HCT116 (cell line): ENCODE data around the gene CARMIL1. TPM values are rescaled to one million over a fixed set of nuclear protein-coding genes. Genes with fewer than 3 reads are reported as not detected.

ENCODE experiments used
- ATAC-seq: fragments of 200-7000 bp; cut with Tn5 transposase; 2 replicates; pipeline ENCODE4 v1.9.1; 2020; ENCODE audit warnings: mild to moderate bottlenecking, moderate library complexity
- BruUV-seq: library from RNA; stranded (reverse); fragments of 400-500 nt; replicated peaks from 2 replicates; lab custom pipeline; 2021; lab: Mats Ljungman, UMichigan
- CTCF ChIA-PET: fragments of 300-600 bp; sonication (Branson Sonifier 250); formaldehyde crosslinking; loops from one replicate; lab custom pipeline; 2021; ENCODE audit warnings: antibody characterized with exemption; lab: Charles Lee
- POLR2A ChIA-PET: fragments of 300-600, 350-600 bp; sonication (Branson Sonifier 250); formaldehyde crosslinking; loops from one replicate; lab custom pipeline; 2021; ENCODE audit warnings: antibody characterized with exemption; lab: Charles Lee
- RAD21 ChIA-PET, 2 experiments: fragments of 300-600 bp; sonication (Branson Sonifier 250); formaldehyde crosslinking; loops; one replicate each; lab custom pipeline; 2023; ENCODE audit warnings: low total read pairs in 2 of 2; ENCODE audit not compliant: uncharacterized antibody in 2 of 2, unreplicated experiment in 2 of 2, low non-redundant PET in 1 of 2; lab: Charles Lee
- DNase-seq: peaks from one replicate; pipeline ENCODE4 v3.0.0-alpha.2; 2010; ENCODE audit warnings: low read depth, low spot score
- H2AFZ ChIP-seq: fragments of 200-600 bp; shearing (Covaris generic), sonication (generic); 2 replicates; pipeline ENCODE4 v1.6.1; 2017; ENCODE audit warnings: low read depth, mixed run types, mixed read lengths, antibody characterized with exemption, low read length; ENCODE audit not compliant: poor library complexity, severe bottlenecking
- H3K27ac ChIP-seq: 2 replicates; pipeline ENCODE4 v1.5.1; 2012; ENCODE audit warnings: low read depth, low read length
- H3K27me3 ChIP-seq: fragments of 200-600 bp; sonication (generic); 2 replicates; pipeline ENCODE4 v1.6.1; 2016; ENCODE audit warnings: mixed run types, low read length, mixed read lengths; ENCODE audit not compliant: insufficient read depth
- H3K36me3 ChIP-seq, 2 experiments: fragments of 200-500 bp in 1 of 2; fragments of 200-600 bp in 1 of 2; sonication (Bioruptor generic) in 1 of 2; sonication (generic) in 1 of 2; 2 replicates each; pipeline versions ENCODE4 v1.5.1 to v1.6.1; 2014 to 2016; ENCODE audit warnings: low read length in 2 of 2, inconsistent platforms in 1 of 2, mixed read lengths in 1 of 2, mixed run types in 1 of 2; ENCODE audit not compliant: insufficient read depth in 2 of 2, control insufficient read depth in 1 of 2
- H3K4me1 ChIP-seq, 2 experiments: fragments of 200-600 bp in 1 of 2; sonication (generic) in 1 of 2; 2 replicates each; pipeline versions ENCODE4 v1.5.1 to v1.6.1; 2012 to 2017; ENCODE audit warnings: low read length in 2 of 2, inconsistent platforms in 1 of 2, mild to moderate bottlenecking in 1 of 2, mixed read lengths in 1 of 2, mixed run types in 1 of 2, moderate library complexity in 1 of 2; ENCODE audit not compliant: insufficient read depth in 2 of 2, control insufficient read depth in 1 of 2
- H3K4me2 ChIP-seq: fragments of 200-600 bp; sonication (generic); 2 replicates; pipeline ENCODE4 v1.6.1; 2017; ENCODE audit warnings: mixed run types, low read length, mixed read lengths
- H3K4me3 ChIP-seq, 2 experiments: fragments of 200-600 bp in 1 of 2; sonication (generic) in 1 of 2; replicated peaks in 1 of 2; 2 replicates each; pipeline ENCODE4 v1.5.1; 2011 to 2016; ENCODE audit warnings: low read length in 2 of 2, control low read depth in 1 of 2, low read depth in 1 of 2, mild to moderate bottlenecking in 1 of 2, mixed read lengths in 1 of 2, mixed run types in 1 of 2
- H3K79me2 ChIP-seq: fragments of 200-600 bp; sonication (generic); 2 replicates; pipeline ENCODE4 v1.6.1; 2017; ENCODE audit warnings: mild to moderate bottlenecking, mixed run types, low read length, moderate library complexity, mixed read lengths; ENCODE audit not compliant: insufficient read depth
- H3K9ac ChIP-seq: fragments of 200-600 bp; sonication (generic); 2 replicates; pipeline ENCODE4 v1.6.1; 2016; ENCODE audit warnings: low read length, mixed read lengths
- H3K9me2 ChIP-seq: fragments of 200-600 bp; sonication (generic), shearing (Covaris generic); 2 replicates; pipeline ENCODE4 v1.6.1; 2017; ENCODE audit warnings: mixed run types, mild to moderate bottlenecking, moderate library complexity; ENCODE audit not compliant: insufficient read depth
- H3K9me3 ChIP-seq, 2 experiments: fragments of 200-500 bp in 1 of 2; fragments of 200-600 bp in 1 of 2; sonication (Bioruptor generic) in 1 of 2; sonication (generic) in 1 of 2; 2 replicates each; pipeline ENCODE4 v1.6.1; 2014 to 2017; ENCODE audit warnings: low read length in 2 of 2, mixed read lengths in 2 of 2, inconsistent platforms in 1 of 2, low read depth in 1 of 2, mild to moderate bottlenecking in 1 of 2, mixed run types in 1 of 2, moderate library complexity in 1 of 2; ENCODE audit not compliant: control insufficient read depth in 1 of 2, insufficient read depth in 1 of 2
- H4K20me1 ChIP-seq: fragments of 200-600 bp; sonication (generic), shearing (Covaris generic); 2 replicates; pipeline ENCODE4 v1.6.1; 2017; ENCODE audit warnings: mixed run types, mild to moderate bottlenecking, moderate library complexity; ENCODE audit not compliant: insufficient read depth
- CBX3 ChIP-seq: IDR thresholded peaks from 2 replicates; pipeline ENCODE4 v1.6.1; 2012; ENCODE audit warnings: low read depth
- CEBPB ChIP-seq: IDR thresholded peaks from 2 replicates; pipeline ENCODE4 v1.6.1; 2012; ENCODE audit warnings: low read depth
- EZH2phosphoT487 ChIP-seq: fragments of 200-600 bp; IDR thresholded peaks from 2 replicates; pipeline ENCODE4 v1.6.1; 2018; ENCODE audit warnings: antibody characterized with exemption, borderline replicate concordance
- FOSL1 ChIP-seq: IDR thresholded peaks from 2 replicates; pipeline ENCODE4 v1.6.1; 2012; ENCODE audit warnings: low read depth
- MAX ChIP-seq: IDR thresholded peaks from 2 replicates; pipeline ENCODE4 v1.6.1; 2012
- SIN3A ChIP-seq: IDR thresholded peaks from 2 replicates; pipeline ENCODE4 v1.6.1; 2012; ENCODE audit warnings: low read depth
- SRF ChIP-seq: IDR thresholded peaks from 2 replicates; pipeline ENCODE4 v1.6.1; 2012; ENCODE audit warnings: low read depth
- TCF7L2 ChIP-seq: IDR thresholded peaks from 2 replicates; pipeline ENCODE4 v1.7.0; 2011; ENCODE audit warnings: borderline replicate concordance, inconsistent platforms; ENCODE audit not compliant: insufficient read depth, insufficient read length; ENCODE audit errors: extremely low read depth
- YY1 ChIP-seq: IDR thresholded peaks from 2 replicates; pipeline ENCODE4 v1.6.1; 2011; ENCODE audit warnings: low read length, low read depth, moderate library complexity, mild to moderate bottlenecking; ENCODE audit not compliant: insufficient replicate concordance; ENCODE audit errors: extremely low read depth
- ZBTB33 ChIP-seq: IDR thresholded peaks from 2 replicates; pipeline ENCODE4 v1.6.1; 2011; ENCODE audit warnings: mild to moderate bottlenecking, low read length, moderate library complexity; ENCODE audit not compliant: insufficient replicate concordance; ENCODE audit errors: extremely low read depth
- ZFX ChIP-seq: fragments of 450-650 bp; IDR thresholded peaks from 2 replicates; pipeline ENCODE4 v1.6.1; 2017
- intact Hi-C: fragments of 100-400 bp; cut with micrococcal nuclease; formaldehyde crosslinking; loops from 2 replicates; pipeline ENCODE4 v1.10.0; 2022
- total RNA-seq: library from RNA; stranded (reverse); gene quantifications from one replicate; pipeline ENCODE4 v1.2.1, GENCODE V29; 2021; ENCODE audit not compliant: unreplicated experiment

CARMIL1 gene
- total RNA-seq, 1 experiment from 2014 or later = 21.7 TPM

GRCh38 chr6:25350573-25350972 is 71.4 kb downstream of the CARMIL1 start:
- ChIA-PET POLR2A (no interaction called here), RAD21 (no interaction called here), CTCF (no interaction called here)

More at GRCh38 chr6:25350573-25350972, 71.4 kb downstream of the CARMIL1 start:
- Histone ChIP-seq H3K27ac (no peak overlapping the region), H3K4me2 (no peak overlapping the region), H4K20me1 (no peaks in the 10 kb centered on the region), H3K9me2 (no peaks in the 10 kb centered on the region), H3K27me3 (no peaks in the 10 kb centered on the region), H2AFZ (no peak overlapping the region), H3K9me3 (no peaks in the 10 kb centered on the region), H3K79me2 (0 out of 2 replicates have a peak, but pooled peaks cover 8% of the 10 kb centered on the region), H3K4me1 (no peaks in the 10 kb centered on the region; a peak in 1 of 4 replicates), H3K9ac (no peak overlapping the region), H3K4me3 (no peak overlapping the region), H3K36me3 (no peaks in the 10 kb centered on the region)
- intact Hi-C loops = no loop called here
- TF ChIP-seq YY1 (no peak), ZFX (no peak), FOSL1 (no peak), ZBTB33 (no peak), EZH2phosphoT487 (no peak), CEBPB (no peak), SIN3A (no peak), SRF (no peak), TCF7L2 (no peak), MAX (no peak), CBX3 (no peak)
- no TSS peak for BruUV-seq
- no peak for DNase-seq
- ATAC-seq = no peak
